ENCODE data around the gene COL2A1.

- TF ChIP-seq POLR2A (IDR thresholded peaks at IDR 0.05; ENCODE audit: low read depth, low read length) (no peak), TAF1 (IDR thresholded peaks at IDR 0.05; ENCODE audit: borderline replicate concordance, low read depth, low read length) (no peak)
These were observed 15.5 kb upstream of the COL2A1 start for GRCh38 chr12:48019639-48020265.

Measured in GM12892 (cell line).